Adrenal gland (tissue), 5 donors: ENCODE data around the gene FGF21.

Experiments used
- POLR2A ChIP-seq, 2 donors: fragments of 450-650 bp; IDR thresholded peaks; one replicate each; pipeline ENCODE4 v1.6.1; 2017; ENCODE audit warnings: antibody characterized with exemption in 2 of 2, mild to moderate bottlenecking in 2 of 2, moderate library complexity in 1 of 2
- TF ChIP-seq, protein P1 (sequence below), 6 experiments: fragments of 450-650 bp in 4 of 6; fragments of 200-600 bp in 2 of 6; sonication (generic) in 1 of 6; IDR thresholded peaks; 1 replicate in 5 of 6; 2 replicates in 1 of 6; pipeline versions ENCODE4 v1.5.1 to v1.8.0; 2016 to 2021; ENCODE audit warnings: antibody characterized with exemption in 6 of 6, mild to moderate bottlenecking in 2 of 6, moderate library complexity in 1 of 6
- donor health status: DM: no; HTN: no; CAD: no.

DNA sequence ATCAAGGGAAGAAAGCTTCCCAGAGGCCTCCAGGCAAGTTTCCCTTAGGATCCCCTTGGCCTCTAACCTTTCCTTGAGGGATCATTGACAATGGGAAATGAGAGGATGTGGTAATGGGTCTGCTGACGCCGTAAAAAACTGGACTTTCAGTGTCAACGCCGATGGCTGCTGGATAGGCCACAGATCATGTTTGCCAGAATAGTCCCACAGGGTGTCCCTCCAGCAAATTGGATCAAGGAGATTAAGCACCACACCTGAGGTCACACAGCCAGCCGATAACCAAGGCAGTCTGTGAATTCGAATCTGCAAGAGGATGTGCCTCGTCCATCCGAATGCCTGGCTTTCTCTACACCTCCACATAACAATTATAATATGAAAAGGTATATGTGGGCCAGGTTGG lies 37.9 kb downstream of the FGF21 start:
- no peak for TF ChIP-seq POLR2A (IDR thresholded peaks at IDR 0.05)
- TF ChIP-seq, protein P1, sequence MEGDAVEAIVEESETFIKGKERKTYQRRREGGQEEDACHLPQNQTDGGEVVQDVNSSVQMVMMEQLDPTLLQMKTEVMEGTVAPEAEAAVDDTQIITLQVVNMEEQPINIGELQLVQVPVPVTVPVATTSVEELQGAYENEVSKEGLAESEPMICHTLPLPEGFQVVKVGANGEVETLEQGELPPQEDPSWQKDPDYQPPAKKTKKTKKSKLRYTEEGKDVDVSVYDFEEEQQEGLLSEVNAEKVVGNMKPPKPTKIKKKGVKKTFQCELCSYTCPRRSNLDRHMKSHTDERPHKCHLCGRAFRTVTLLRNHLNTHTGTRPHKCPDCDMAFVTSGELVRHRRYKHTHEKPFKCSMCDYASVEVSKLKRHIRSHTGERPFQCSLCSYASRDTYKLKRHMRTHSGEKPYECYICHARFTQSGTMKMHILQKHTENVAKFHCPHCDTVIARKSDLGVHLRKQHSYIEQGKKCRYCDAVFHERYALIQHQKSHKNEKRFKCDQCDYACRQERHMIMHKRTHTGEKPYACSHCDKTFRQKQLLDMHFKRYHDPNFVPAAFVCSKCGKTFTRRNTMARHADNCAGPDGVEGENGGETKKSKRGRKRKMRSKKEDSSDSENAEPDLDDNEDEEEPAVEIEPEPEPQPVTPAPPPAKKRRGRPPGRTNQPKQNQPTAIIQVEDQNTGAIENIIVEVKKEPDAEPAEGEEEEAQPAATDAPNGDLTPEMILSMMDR (IDR thresholded peaks at IDR 0.05): no peak
